Retinal pigment epithelial cell (primary cell): Measurements from ENCODE around the gene CDH20.

ENCODE experiments used
- DNase-seq: peaks from one replicate; pipeline ENCODE4 v3.0.0-alpha.2; 2010; ENCODE audit warnings: low read depth
- H3K4me3 ChIP-seq: 2 replicates; pipeline ENCODE4 v1.5.1; 2011; ENCODE audit warnings: mild to moderate bottlenecking, low read length, control low read depth, moderate library complexity
- CTCF ChIP-seq: conservative IDR thresholded peaks from 2 replicates; pipeline ENCODE4 v1.5.1; 2011; ENCODE audit warnings: low read depth, low read length, control low read depth, inconsistent platforms

CDH20 gene

GRCh38 chr18:61420218-61420885 lies 87.1 kb downstream of the CDH20 start:
- DNase-seq: no peak
- H3K4me3 ChIP-seq: no peak overlapping the region
- no peak for TF ChIP-seq CTCF

GRCh38 chr18:61426492-61427053 lies 93.3 kb downstream of the CDH20 start:
- no peak overlapping the region for H3K4me3 ChIP-seq
- no peak for TF ChIP-seq CTCF
- DNase-seq: no peak

- no peak for DNase-seq
- no peak for TF ChIP-seq CTCF
- H3K4me3 ChIP-seq: no peak overlapping the region
These were observed 95.0 kb downstream of the CDH20 start for GRCh38 chr18:61428266-61428665.

GRCh38 chr18:61432590-61432989 lies 99.4 kb downstream of the CDH20 start:
- DNase-seq: no peak
- H3K4me3 ChIP-seq: no peak overlapping the region
- no peak for TF ChIP-seq CTCF

GRCh38 chr18:61435064-61435652 lies 101.9 kb downstream of the CDH20 start:
- TF ChIP-seq CTCF: peak; percentile 72
- DNase-seq: no peak

GRCh38 chr18:61443081-61443725 lies 110.0 kb downstream of the CDH20 start:
- H3K4me3 ChIP-seq: no peak overlapping the region
- DNase-seq: no peak
- no peak for TF ChIP-seq CTCF

More at GRCh38 chr18:61435064-61435652, 101.9 kb downstream of the CDH20 start:
- H3K4me3 ChIP-seq: no peak overlapping the region
